Activated CD4-positive, alpha-beta T cell treated with anti-CD3 and anti-CD28 coated beads, Interleukin-2, amount 10 ng/mL, durations not matched to agents 24 days and 14 days (primary cell): ENCODE results near the gene HAAO. TPM values are rescaled to one million over a fixed set of nuclear protein-coding genes. Genes with fewer than 3 reads are reported as not detected.
"Not testable (repeated sequence)": the region's sequence is repeated elsewhere in the genome, so short reads cannot be mapped to it uniquely, and the experiment has no call there.

Source experiments
- DNase-seq: peaks from one replicate; pipeline ENCODE4 v3.0.0; 2022
- H3K27ac Mint-ChIP-seq: one replicate; pipeline ENCODE4 v1.8.0; 2022; ENCODE audit warnings: mild to moderate bottlenecking, mixed read lengths
- H3K27me3 Mint-ChIP-seq: one replicate; pipeline ENCODE4 v1.8.0; 2022; ENCODE audit warnings: mixed read lengths
- H3K36me3 Mint-ChIP-seq: one replicate; pipeline ENCODE4 v1.8.0; 2022; ENCODE audit warnings: low read depth, mild to moderate bottlenecking, mixed read lengths
- H3K4me1 Mint-ChIP-seq: one replicate; pipeline ENCODE4 v1.8.0; 2021; ENCODE audit warnings: mixed read lengths
- H3K4me3 Mint-ChIP-seq: one replicate; pipeline ENCODE4 v1.8.0; 2022; ENCODE audit warnings: mild to moderate bottlenecking, moderate library complexity, mixed read lengths
- H3K9me3 Mint-ChIP-seq: one replicate; pipeline ENCODE4 v1.8.0; 2021; ENCODE audit warnings: mixed read lengths
- intact Hi-C: fragments of 100-400 bp; cut with micrococcal nuclease; formaldehyde crosslinking; loops from one replicate; pipeline ENCODE4 v1.15.1; 2023
- total RNA-seq: library from RNA; stranded (reverse); gene quantifications from 2 replicates; pipeline ENCODE4 v1.2.3, GENCODE V29; 2022

Gene HAAO
- total RNA-seq = 0.26 and 0.73 TPM in 2 replicates

GRCh38 chr2:42792583-42793333 is at the start of gene HAAO:
TSS of gene HAAO (minus strand) at chr2:42792583. CDS start at chr2:42792536, 47 bp downstream.
- Mint-ChIP-seq H3K9me3 (peaks cover 5% of the 10 kb centered on the region), H3K27ac (no peak within 1 kb of the TSS), H3K4me3 (peak within 1 kb of the TSS; percentile 72), H3K27me3 (peaks cover 49% of the 10 kb centered on the region), H3K36me3 (no peaks in the 10 kb centered on the region), H3K4me1 (peaks cover 28% of the 10 kb centered on the region)
- DNase-seq = no peak
- intact Hi-C loops = no loop called here

- DNase-seq = no peak
- Mint-ChIP-seq H3K4me1 (no peaks in the 10 kb centered on the region), H3K36me3 (no peaks in the 10 kb centered on the region), H3K9me3 (no peaks in the 10 kb centered on the region), H3K27me3 (no peaks in the 10 kb centered on the region), H3K27ac (no peak overlapping the region), H3K4me3 (no peak overlapping the region)
- intact Hi-C loops = no loop called here
Measured at GRCh38 chr2:42841344-42841743, 49.0 kb upstream of the HAAO start.

GRCh38 chr2:42840760-42841159 is 48.4 kb upstream of the HAAO start:
- Mint-ChIP-seq H3K9me3 (no peaks in the 10 kb centered on the region), H3K4me3 (no peak overlapping the region), H3K4me1 (peaks cover 2% of the 10 kb centered on the region), H3K27me3 (no peaks in the 10 kb centered on the region), H3K27ac (no peak overlapping the region), H3K36me3 (no peaks in the 10 kb centered on the region)
- DNase-seq = no peak
- intact Hi-C loops = no loop called here

GRCh38 chr2:42839809-42840501 is 47.6 kb upstream of the HAAO start:
- Mint-ChIP-seq H3K4me1 (peaks cover 2% of the 10 kb centered on the region), H3K27ac (no peak overlapping the region), H3K4me3 (no peak overlapping the region), H3K9me3 (no peaks in the 10 kb centered on the region), H3K27me3 (no peaks in the 10 kb centered on the region), H3K36me3 (no peaks in the 10 kb centered on the region)
- intact Hi-C loops = no loop called here
- no peak for DNase-seq

- Mint-ChIP-seq H3K9me3 (no peaks in the 10 kb centered on the region), H3K27ac (no peak overlapping the region), H3K27me3 (no peaks in the 10 kb centered on the region), H3K36me3 (no peaks in the 10 kb centered on the region), H3K4me1 (peaks cover 2% of the 10 kb centered on the region), H3K4me3 (no peak overlapping the region)
- intact Hi-C loops = no loop called here
- no peak for DNase-seq
Measured at GRCh38 chr2:42838133-42838532, 45.8 kb upstream of the HAAO start.

- Mint-ChIP-seq H3K9me3 (no peaks in the 10 kb centered on the region), H3K4me1 (peaks cover 2% of the 10 kb centered on the region), H3K4me3 (no peak overlapping the region), H3K27me3 (no peaks in the 10 kb centered on the region), H3K36me3 (no peaks in the 10 kb centered on the region), H3K27ac (no peak overlapping the region)
- intact Hi-C loops = no loop called here
- DNase-seq = no peak
Measured at GRCh38 chr2:42835577-42836371, 43.4 kb upstream of the HAAO start.

GRCh38 chr2:42834161-42834560 is 41.8 kb upstream of the HAAO start:
- no peak overlapping the region for H3K4me3 Mint-ChIP-seq
- no peaks in the 10 kb centered on the region for H3K27me3 Mint-ChIP-seq
- no peaks in the 10 kb centered on the region for H3K36me3 Mint-ChIP-seq
- no peak for DNase-seq
- H3K9me3 Mint-ChIP-seq = no peaks in the 10 kb centered on the region
- no peak overlapping the region for H3K27ac Mint-ChIP-seq
- H3K4me1 Mint-ChIP-seq = peaks cover 2% of the 10 kb centered on the region
- intact Hi-C loops = no loop called here

- Mint-ChIP-seq H3K4me3 (no peak overlapping the region), H3K36me3 (no peaks in the 10 kb centered on the region), H3K9me3 (no peaks in the 10 kb centered on the region), H3K27me3 (peaks cover 5% of the 10 kb centered on the region), H3K27ac (no peak overlapping the region), H3K4me1 (peaks cover 8% of the 10 kb centered on the region)
- intact Hi-C loops = no loop called here
- DNase-seq = no peak
Measured at GRCh38 chr2:42832289-42832634, 39.9 kb upstream of the HAAO start.

- H3K27ac Mint-ChIP-seq, H3K27me3 Mint-ChIP-seq, DNase-seq, H3K36me3 Mint-ChIP-seq, H3K4me1 Mint-ChIP-seq, H3K9me3 Mint-ChIP-seq, intact Hi-C loops, H3K4me3 Mint-ChIP-seq: not testable (repeated sequence)
Measured at GRCh38 chr2:42831575-42832288, 39.3 kb upstream of the HAAO start.

GRCh38 chr2:42830922-42831574 is 38.7 kb upstream of the HAAO start:
- no peak for DNase-seq
- intact Hi-C loops = no loop called here
- Mint-ChIP-seq H3K4me1 (peaks cover 7% of the 10 kb centered on the region), H3K4me3 (no peak overlapping the region), H3K27ac (no peak overlapping the region), H3K36me3 (no peaks in the 10 kb centered on the region), H3K27me3 (peaks cover 13% of the 10 kb centered on the region), H3K9me3 (no peaks in the 10 kb centered on the region)

GRCh38 chr2:42829671-42830440 is 37.5 kb upstream of the HAAO start:
- Mint-ChIP-seq H3K9me3 (no peaks in the 10 kb centered on the region), H3K27me3 (peaks cover 13% of the 10 kb centered on the region), H3K27ac (no peak overlapping the region), H3K36me3 (no peaks in the 10 kb centered on the region), H3K4me3 (no peak overlapping the region), H3K4me1 (peaks cover 7% of the 10 kb centered on the region)
- intact Hi-C loops = loop anchor here (1.0 to 10.0 kb wide), 3 partner anchors 20 to 655 kb away; no protein-coding TSS in a partner anchor
- no peak for DNase-seq

- H3K27ac Mint-ChIP-seq = no peak overlapping the region
- peaks cover 13% of the 10 kb centered on the region for H3K27me3 Mint-ChIP-seq
- no peak overlapping the region for H3K4me3 Mint-ChIP-seq
- intact Hi-C loops = loop anchor here (1.0 to 10.0 kb wide), 3 partner anchors 18 to 656 kb away; no protein-coding TSS in a partner anchor
- no peaks in the 10 kb centered on the region for H3K36me3 Mint-ChIP-seq
- DNase-seq = peak; percentile 91
- no peaks in the 10 kb centered on the region for H3K9me3 Mint-ChIP-seq
- H3K4me1 Mint-ChIP-seq = peaks cover 7% of the 10 kb centered on the region
Measured at GRCh38 chr2:42828487-42829425, 36.4 kb upstream of the HAAO start.
